Loucy (cell line): Measurements from ENCODE around the gene SMURF1.

ENCODE experiments used
- CTCF ChIP-seq: fragments of 200-600 bp; sonication (generic); conservative IDR thresholded peaks from 2 replicates; pipeline ENCODE4 v1.5.1; 2014; ENCODE audit warnings: mild to moderate bottlenecking, antibody characterized with exemption, low read length
- EZH2phosphoT487 ChIP-seq: fragments of 200-600 bp; IDR thresholded peaks from 2 replicates; pipeline ENCODE4 v1.6.1; 2018; ENCODE audit warnings: antibody characterized with exemption, mild to moderate bottlenecking, moderate library complexity, borderline replicate concordance

DNA sequence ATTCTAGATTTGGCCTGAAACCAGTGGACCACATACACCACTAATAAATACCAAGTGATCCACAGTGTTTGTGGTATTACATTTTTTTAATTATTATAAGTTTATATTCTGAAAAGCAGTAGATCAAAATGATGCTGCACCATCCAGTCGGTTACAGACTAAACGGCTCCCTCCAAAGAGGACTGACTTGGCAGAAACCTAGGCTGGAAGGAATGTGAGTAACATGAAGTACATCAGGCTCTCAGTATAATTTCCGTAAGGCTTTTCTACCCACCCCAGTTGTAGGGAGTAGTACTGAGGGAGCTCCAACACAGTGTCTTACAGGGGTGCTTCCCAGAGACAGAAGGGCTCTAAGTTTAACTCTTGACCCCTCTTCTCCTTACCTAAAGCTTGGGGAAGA lies 146.1 kb downstream of the SMURF1 start:
- TF ChIP-seq CTCF (no peak), EZH2phosphoT487 (no peak)
